NCI-H2227 (cell line): Measurements from ENCODE around the gene SH2D3C.
"Not testable (repeated sequence)": the region's sequence is repeated elsewhere in the genome, so short reads cannot be mapped to it uniquely, and the experiment has no call there.

Source experiments
- DNase-seq: peaks from one replicate; lab custom pipeline; 2025; ENCODE audit not compliant: unreplicated experiment; lab: John Stamatoyannopoulos, UW

SH2D3C gene

GRCh38 chr9:127785933-127786772, 7.7 kb upstream of the SH2D3C start, which contains the start of gene CDK9:
Gene CDK9 (plus strand): TSS chr9:127786034. CDS start chr9:127786149, 115 bp downstream.
- peak; percentile 90 for DNase-seq

GRCh38 chr9:127785023-127785932, 6.8 kb upstream of the SH2D3C start:
- peak; percentile 87 for DNase-seq

- DNase-seq: no peak
Observed at GRCh38 chr9:127783111-127784008, 4.9 kb upstream of the SH2D3C start.

- DNase-seq: no peak
Observed at GRCh38 chr9:127781806-127782205, 3.3 kb upstream of the SH2D3C start.

GRCh38 chr9:127780909-127781308, 2.4 kb upstream of the SH2D3C start:
- DNase-seq: not testable (repeated sequence)

- no peak for DNase-seq
Observed at GRCh38 chr9:127780126-127780885, 1.8 kb upstream of the SH2D3C start.

GRCh38 chr9:127779136-127779981, 893 bp upstream of the SH2D3C start:
- DNase-seq: no peak

GRCh38 chr9:127777368-127777980, 992 bp downstream of the SH2D3C start:
- no peak for DNase-seq

- no peak for DNase-seq
Observed at GRCh38 chr9:127776924-127777289, 1.6 kb downstream of the SH2D3C start.

- DNase-seq: peak; percentile 34
Observed at GRCh38 chr9:127776195-127776923, 2.1 kb downstream of the SH2D3C start.

- DNase-seq: no peak
Observed at GRCh38 chr9:127773981-127774380, 4.5 kb downstream of the SH2D3C start.

GRCh38 chr9:127773272-127773671, 5.2 kb downstream of the SH2D3C start:
- no peak for DNase-seq

GRCh38 chr9:127772603-127773002, 5.9 kb downstream of the SH2D3C start:
- DNase-seq: no peak

- no peak for DNase-seq
Observed at GRCh38 chr9:127771570-127772189, 6.8 kb downstream of the SH2D3C start.

- peak; percentile 96 for DNase-seq
Observed at GRCh38 chr9:127770905-127771569, 7.4 kb downstream of the SH2D3C start.

- no peak for DNase-seq
Observed at GRCh38 chr9:127770583-127770904, 7.9 kb downstream of the SH2D3C start.

GRCh38 chr9:127769929-127770582, 8.4 kb downstream of the SH2D3C start:
- no peak for DNase-seq
